Fibroblast of villous mesenchyme (primary cell): ENCODE results near the gene KIAA1143. TPM values are rescaled to one million over a fixed set of nuclear protein-coding genes. Genes with fewer than 3 reads are reported as not detected.

Source experiments
- DNase-seq: peaks from one replicate; pipeline ENCODE4 v3.0.0-alpha.2; 2010; ENCODE audit warnings: low read depth
- H3K4me3 ChIP-seq: 2 replicates; pipeline ENCODE4 v1.5.1; 2011; ENCODE audit warnings: low read depth, mild to moderate bottlenecking, low read length
- CTCF ChIP-seq: IDR thresholded peaks from 2 replicates; pipeline ENCODE4 v1.5.1; 2012; ENCODE audit warnings: low read depth, mild to moderate bottlenecking, low read length; ENCODE audit not compliant: insufficient read depth
- total RNA-seq: library from RNA; depleted of rRNA; stranded (reverse); fragments of >200 nt; gene quantifications from 2 replicates; pipeline ENCODE4 v1.2.3, GENCODE V29; 2012

The KIAA1143 gene
- total RNA-seq, 1 donor, result 20.7 TPM

- no peak for TF ChIP-seq CTCF
- no peak for DNase-seq
- no peak overlapping the region for H3K4me3 ChIP-seq
These were observed 10.1 kb upstream of the KIAA1143 start for GRCh38 chr3:44771424-44772098.

- no peak overlapping the region for H3K4me3 ChIP-seq
- TF ChIP-seq CTCF, result no peak
- no peak for DNase-seq
These were observed 2.8 kb upstream of the KIAA1143 start for GRCh38 chr3:44764248-44764647.

- TF ChIP-seq CTCF, result no peak
- H3K4me3 ChIP-seq, result peak overlapping the region; percentile 91
- no peak for DNase-seq
These were observed 1.3 kb upstream of the KIAA1143 start for GRCh38 chr3:44762690-44763089.

GRCh38 chr3:44762170-44762677 is 805 bp upstream of the KIAA1143 start:
- DNase-seq, result peak; percentile 17
- no peak for TF ChIP-seq CTCF
- peak overlapping the region; percentile 91 for H3K4me3 ChIP-seq

- TF ChIP-seq CTCF, result no peak
- no peak for DNase-seq
These were observed 357 bp downstream of the KIAA1143 start for GRCh38 chr3:44761101-44761423.

GRCh38 chr3:44734646-44735168 is 26.7 kb downstream of the KIAA1143 start:
- no peak for TF ChIP-seq CTCF
- DNase-seq, result no peak
- H3K4me3 ChIP-seq, result no peak overlapping the region

More at GRCh38 chr3:44761101-44761423, 357 bp downstream of the KIAA1143 start:
- peak overlapping the region; percentile 91 for H3K4me3 ChIP-seq
